ENCODE measurements around the gene TMEM143. TPM values are rescaled to one million over a fixed set of nuclear protein-coding genes. Genes with fewer than 3 reads are reported as not detected.
A peak's percentile ranks its signal among the peaks of the same experiment; 100 is the strongest.

The TMEM143 gene
- total RNA-seq, 1 donor, result 3.0 TPM

GRCh38 chr19:48332662-48333466, 30.9 kb downstream of the TMEM143 start:
- TF ChIP-seq, protein P1, sequence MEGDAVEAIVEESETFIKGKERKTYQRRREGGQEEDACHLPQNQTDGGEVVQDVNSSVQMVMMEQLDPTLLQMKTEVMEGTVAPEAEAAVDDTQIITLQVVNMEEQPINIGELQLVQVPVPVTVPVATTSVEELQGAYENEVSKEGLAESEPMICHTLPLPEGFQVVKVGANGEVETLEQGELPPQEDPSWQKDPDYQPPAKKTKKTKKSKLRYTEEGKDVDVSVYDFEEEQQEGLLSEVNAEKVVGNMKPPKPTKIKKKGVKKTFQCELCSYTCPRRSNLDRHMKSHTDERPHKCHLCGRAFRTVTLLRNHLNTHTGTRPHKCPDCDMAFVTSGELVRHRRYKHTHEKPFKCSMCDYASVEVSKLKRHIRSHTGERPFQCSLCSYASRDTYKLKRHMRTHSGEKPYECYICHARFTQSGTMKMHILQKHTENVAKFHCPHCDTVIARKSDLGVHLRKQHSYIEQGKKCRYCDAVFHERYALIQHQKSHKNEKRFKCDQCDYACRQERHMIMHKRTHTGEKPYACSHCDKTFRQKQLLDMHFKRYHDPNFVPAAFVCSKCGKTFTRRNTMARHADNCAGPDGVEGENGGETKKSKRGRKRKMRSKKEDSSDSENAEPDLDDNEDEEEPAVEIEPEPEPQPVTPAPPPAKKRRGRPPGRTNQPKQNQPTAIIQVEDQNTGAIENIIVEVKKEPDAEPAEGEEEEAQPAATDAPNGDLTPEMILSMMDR (IDR thresholded peaks at IDR 0.05; ENCODE audit: insufficient read depth, low read depth, low read length), result no peak
- H3K4me3 ChIP-seq (ENCODE audit: low read depth, low read length), result peak overlapping the region; percentile 28
- DNase-seq (ENCODE audit: low read depth), result peak; percentile 98

GRCh38 chr19:48332351-48332661, 31.4 kb downstream of the TMEM143 start:
- TF ChIP-seq, protein P1 (IDR thresholded peaks at IDR 0.05; ENCODE audit: insufficient read depth, low read depth, low read length), result no peak
- no peak for DNase-seq (ENCODE audit: low read depth)
- H3K4me3 ChIP-seq (ENCODE audit: low read depth, low read length), result peak overlapping the region; percentile 28

- H3K4me3 ChIP-seq (ENCODE audit: low read depth, low read length), result no peak overlapping the region
- TF ChIP-seq, protein P1 (IDR thresholded peaks at IDR 0.05; ENCODE audit: insufficient read depth, low read depth, low read length), result no peak
- no peak for DNase-seq (ENCODE audit: low read depth)
Measured at GRCh38 chr19:48330012-48330681, 33.6 kb downstream of the TMEM143 start.

GRCh38 chr19:48329167-48329891, 34.4 kb downstream of the TMEM143 start:
- peak; percentile 48 for DNase-seq (ENCODE audit: low read depth)
- TF ChIP-seq, protein P1 (IDR thresholded peaks at IDR 0.05; ENCODE audit: insufficient read depth, low read depth, low read length), result no peak
- no peak overlapping the region for H3K4me3 ChIP-seq (ENCODE audit: low read depth, low read length)

DNA sequence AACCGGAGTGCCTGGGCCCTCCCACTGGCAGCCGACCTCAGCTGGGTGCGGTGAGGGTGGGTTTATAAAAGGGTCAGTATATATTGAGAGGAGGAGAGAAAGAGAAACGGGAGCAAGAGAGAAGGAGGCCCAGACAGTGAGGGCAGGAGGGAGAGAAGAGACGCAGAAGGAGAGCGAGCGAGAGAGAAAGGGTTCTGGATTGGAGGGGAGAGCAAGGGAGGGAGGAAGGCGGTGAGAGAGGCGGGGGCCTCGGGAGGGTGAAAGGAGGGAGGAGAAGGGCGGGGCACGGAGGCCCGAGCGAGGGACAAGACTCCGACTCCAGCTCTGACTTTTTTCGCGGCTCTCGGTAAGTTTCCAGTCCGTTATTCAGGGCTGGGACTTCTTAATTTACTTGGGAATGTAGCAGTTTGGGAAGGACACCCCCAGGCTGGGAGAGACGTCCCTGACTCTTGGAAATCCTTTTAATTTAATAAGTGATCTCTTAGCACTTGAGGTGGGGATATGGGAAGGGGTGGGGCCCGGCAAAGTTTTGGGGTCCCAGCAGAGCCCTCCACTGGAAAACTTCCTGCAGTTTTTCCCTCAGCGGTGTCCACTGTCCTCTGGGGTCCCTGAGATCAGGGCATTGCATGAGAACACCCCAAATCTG, 38.4 kb downstream of the TMEM143 start, which contains the start of gene EMP3:
Gene EMP3, plus strand, starts transcription at position 288 of the 646 bp plus-strand sequence. CDS start 1,293 bp downstream, outside the sequence.
- TF ChIP-seq, protein P1 (IDR thresholded peaks at IDR 0.05; ENCODE audit: insufficient read depth, low read depth, low read length), result no peak
- peak within 1 kb of the TSS; percentile 95 for H3K4me3 ChIP-seq (ENCODE audit: low read depth, low read length)
- DNase-seq (ENCODE audit: low read depth), result peak; percentile 95
